T-helper 17 cell (primary cell): ENCODE measurements around the gene COL20A1. TPM values are rescaled to one million over a fixed set of nuclear protein-coding genes. Genes with fewer than 3 reads are reported as not detected.
"Not testable (repeated sequence)": the region's sequence is repeated elsewhere in the genome, so short reads cannot be mapped to it uniquely, and the experiment has no call there.

Experiments used
- ATAC-seq: fragments of 150-1000 bp; cut with Tn5 transposase; 2 replicates; pipeline ENCODE4 v1.10.0; 2021; ENCODE audit warnings: mild to moderate bottlenecking, moderate library complexity
- DNase-seq, 3 donors: peaks; one replicate each; pipeline versions ENCODE4 v3.0.0 to v3.0.0-alpha.2; 2020 to 2021
- H3K9me3 ChIP-seq: one replicate; pipeline ENCODE4 v1.7.0; 2013; ENCODE audit warnings: low read length, mild to moderate bottlenecking; ENCODE audit not compliant: control insufficient read depth, poor library complexity, severe bottlenecking
- H3K27ac Mint-ChIP-seq: one replicate; pipeline ENCODE4 v1.8.0; 2022; ENCODE audit warnings: mild to moderate bottlenecking, moderate library complexity, mixed read lengths
- H3K27me3 Mint-ChIP-seq: one replicate; pipeline ENCODE4 v1.8.0; 2022; ENCODE audit warnings: mixed read lengths
- H3K36me3 Mint-ChIP-seq: one replicate; pipeline ENCODE4 v1.8.0; 2022; ENCODE audit warnings: low read depth, mixed read lengths
- H3K4me1 Mint-ChIP-seq: one replicate; pipeline ENCODE4 v1.8.0; 2022; ENCODE audit warnings: mild to moderate bottlenecking, mixed read lengths
- H3K4me3 Mint-ChIP-seq: one replicate; pipeline ENCODE4 v1.8.0; 2022; ENCODE audit warnings: mild to moderate bottlenecking, moderate library complexity, mixed read lengths
- total RNA-seq, 4 donors: library from RNA in 2 of 4; stranded (reverse) in 2 of 4; gene quantifications; one replicate each; pipeline ENCODE4 v1.2.3 and lab custom pipeline; 2022 to 2026

Gene COL20A1
- total RNA-seq, 2 donors from 2014 or later, result 0.10 TPM; not detected in 1

- DNase-seq, H3K9me3 ChIP-seq, H3K27ac Mint-ChIP-seq, H3K36me3 Mint-ChIP-seq, ATAC-seq, H3K4me3 Mint-ChIP-seq, H3K4me1 Mint-ChIP-seq: not testable (repeated sequence)
- H3K27me3 Mint-ChIP-seq, result peaks cover 10% of the 10 kb centered on the region
Measured at GRCh38 chr20:63305933-63306672, 13.1 kb downstream of the COL20A1 start.

- H3K27ac Mint-ChIP-seq, result no peak overlapping the region
- no peak for ATAC-seq
- DNase-seq, result no peak
Measured at GRCh38 chr20:63306673-63307537, 13.9 kb downstream of the COL20A1 start.

DNA sequence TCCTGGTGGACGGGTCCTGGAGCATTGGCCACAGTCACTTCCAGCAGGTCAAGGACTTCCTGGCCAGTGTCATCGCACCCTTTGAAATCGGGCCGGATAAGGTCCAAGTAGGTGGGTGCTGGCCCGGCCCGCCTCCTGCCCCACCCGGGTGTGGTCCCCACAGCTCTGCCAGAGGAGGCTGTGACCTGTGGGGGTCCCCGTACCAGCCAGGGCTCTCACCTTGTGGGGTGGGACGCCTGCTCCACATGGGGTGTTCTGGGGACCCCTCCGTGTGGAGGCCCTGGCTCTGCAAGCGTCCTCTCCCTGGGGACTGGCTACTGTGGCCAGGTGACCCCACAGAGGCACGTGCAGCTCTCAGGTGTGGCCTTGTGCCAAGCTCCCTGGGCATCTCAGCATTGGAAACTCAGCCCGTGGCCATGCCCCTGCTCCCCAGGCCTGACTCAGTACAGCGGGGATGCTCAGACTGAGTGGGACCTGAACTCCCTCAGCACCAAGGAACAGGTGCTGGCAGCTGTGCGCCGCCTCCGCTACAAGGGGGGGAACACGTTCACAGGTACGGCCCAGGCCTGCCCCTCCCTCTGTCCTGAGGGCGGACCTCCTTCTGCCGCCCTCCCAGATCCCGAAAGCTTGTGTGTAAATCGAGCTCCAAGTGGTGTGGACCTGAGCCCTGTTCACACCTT lies 14.7 kb downstream of the COL20A1 start:
- Mint-ChIP-seq H3K36me3 (no peaks in the 10 kb centered on the region), H3K27ac (no peak overlapping the region), H3K4me3 (no peak overlapping the region), H3K27me3 (peaks cover 8% of the 10 kb centered on the region), H3K4me1 (no peaks in the 10 kb centered on the region)
- DNase-seq (no peak), ATAC-seq (no peak)
- no peaks in the 10 kb centered on the region for H3K9me3 ChIP-seq

More at GRCh38 chr20:63306673-63307537, 13.9 kb downstream of the COL20A1 start:
- H3K4me3 Mint-ChIP-seq, result no peak overlapping the region
- H3K9me3 ChIP-seq, result peaks cover 2% of the 10 kb centered on the region
- H3K27me3 Mint-ChIP-seq, result peaks cover 10% of the 10 kb centered on the region
- H3K4me1 Mint-ChIP-seq, result no peaks in the 10 kb centered on the region
- H3K36me3 Mint-ChIP-seq, result no peaks in the 10 kb centered on the region

GRCh38 chr20:63308218-63308911 lies 15.4 kb downstream of the COL20A1 start:
- H3K4me1 Mint-ChIP-seq, result no peaks in the 10 kb centered on the region
- no peak for DNase-seq
- H3K27me3 Mint-ChIP-seq, result peaks cover 4% of the 10 kb centered on the region
- H3K9me3 ChIP-seq, result no peaks in the 10 kb centered on the region
- no peak overlapping the region for H3K27ac Mint-ChIP-seq
- no peak for ATAC-seq
- H3K4me3 Mint-ChIP-seq, result no peak overlapping the region
- no peaks in the 10 kb centered on the region for H3K36me3 Mint-ChIP-seq

DNA sequence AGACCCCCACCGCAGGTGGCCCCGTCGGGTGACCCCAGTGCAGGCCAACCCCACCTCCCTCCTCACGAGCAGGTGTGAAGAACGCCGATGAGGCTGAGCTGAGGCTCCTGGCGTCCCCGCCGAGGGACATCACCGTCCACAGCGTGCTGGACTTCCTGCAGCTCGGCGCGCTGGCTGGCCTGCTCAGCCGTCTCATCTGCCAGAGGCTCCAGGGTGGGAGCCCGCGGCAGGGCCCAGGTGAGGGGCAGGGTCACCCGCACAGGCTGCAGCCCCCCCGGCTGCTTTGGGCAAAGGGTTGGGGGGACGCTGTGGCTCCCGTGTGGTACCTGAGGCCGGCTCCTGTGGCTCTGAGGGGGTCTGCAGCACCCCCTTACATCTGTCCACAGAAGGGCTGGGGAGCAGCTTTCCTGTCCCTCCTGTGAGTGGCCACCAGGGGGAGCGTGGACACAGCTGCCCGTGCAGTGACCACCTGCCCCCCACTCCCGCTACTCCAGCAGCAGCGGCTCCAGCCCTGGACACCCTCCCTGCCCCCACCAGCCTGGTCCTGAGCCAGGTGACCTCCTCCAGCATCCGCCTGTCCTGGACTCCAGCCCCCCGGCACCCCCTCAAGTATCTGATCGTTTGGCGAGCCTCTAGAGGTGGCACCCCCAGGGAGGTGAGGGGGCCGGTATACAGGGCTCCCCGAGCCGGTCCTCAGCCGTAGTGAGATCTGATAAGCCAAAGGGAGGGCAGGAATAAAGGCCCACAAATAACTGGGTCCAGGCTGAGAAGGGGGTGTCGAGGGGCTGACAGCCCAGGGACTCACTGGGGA lies 16.5 kb downstream of the COL20A1 start:
- ATAC-seq, result peak; percentile 30
- peaks cover 4% of the 10 kb centered on the region for H3K27me3 Mint-ChIP-seq
- no peaks in the 10 kb centered on the region for H3K36me3 Mint-ChIP-seq
- no peaks in the 10 kb centered on the region for H3K9me3 ChIP-seq
- DNase-seq, result no peak
- no peaks in the 10 kb centered on the region for H3K4me1 Mint-ChIP-seq
- no peak overlapping the region for H3K4me3 Mint-ChIP-seq
- H3K27ac Mint-ChIP-seq, result no peak overlapping the region

- H3K27me3 Mint-ChIP-seq, result peaks cover 6% of the 10 kb centered on the region
Measured at GRCh38 chr20:63310265-63310991, 17.4 kb downstream of the COL20A1 start.

DNA sequence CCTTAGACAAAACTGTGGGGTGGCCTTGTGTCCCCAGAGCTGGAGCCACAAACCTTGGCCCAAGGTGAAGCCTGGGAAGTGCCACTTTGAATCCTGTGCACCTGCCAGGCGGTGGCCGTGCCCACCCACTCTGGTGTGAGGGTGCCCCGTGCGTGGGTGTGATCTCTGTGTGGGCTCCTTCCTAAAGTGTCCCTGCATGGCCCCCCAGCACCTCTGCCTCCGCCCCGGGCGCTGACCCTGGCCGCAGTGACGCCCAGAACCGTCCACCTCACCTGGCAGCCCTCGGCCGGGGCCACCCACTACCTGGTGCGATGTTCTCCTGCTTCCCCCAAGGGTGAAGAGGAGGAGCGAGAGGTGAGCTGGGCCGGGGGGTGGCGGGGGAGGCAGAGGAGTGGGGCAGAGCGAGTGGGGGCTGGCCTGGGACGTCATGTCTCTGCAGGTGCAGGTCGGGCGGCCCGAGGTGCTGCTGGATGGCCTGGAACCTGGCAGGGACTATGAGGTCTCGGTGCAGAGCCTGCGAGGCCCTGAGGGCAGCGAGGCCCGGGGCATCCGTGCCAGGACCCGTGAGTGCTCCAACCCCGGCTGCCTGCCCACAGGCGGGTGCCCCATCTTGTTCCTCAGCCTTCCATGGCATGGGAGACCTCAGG lies 18.3 kb downstream of the COL20A1 start:
- Mint-ChIP-seq H3K27me3 (peaks cover 10% of the 10 kb centered on the region), H3K36me3 (no peaks in the 10 kb centered on the region), H3K27ac (no peak overlapping the region), H3K4me1 (no peaks in the 10 kb centered on the region), H3K4me3 (no peak overlapping the region)
- no peaks in the 10 kb centered on the region for H3K9me3 ChIP-seq
- no peak for DNase-seq
- ATAC-seq, result no peak

More at GRCh38 chr20:63310265-63310991, 17.4 kb downstream of the COL20A1 start:
- DNase-seq, result no peak
- no peaks in the 10 kb centered on the region for H3K9me3 ChIP-seq
- no peaks in the 10 kb centered on the region for H3K4me1 Mint-ChIP-seq
- H3K36me3 Mint-ChIP-seq, result no peaks in the 10 kb centered on the region
- no peak overlapping the region for H3K27ac Mint-ChIP-seq
- ATAC-seq, result no peak
- H3K4me3 Mint-ChIP-seq, result peak overlapping the region; percentile 36

DNA sequence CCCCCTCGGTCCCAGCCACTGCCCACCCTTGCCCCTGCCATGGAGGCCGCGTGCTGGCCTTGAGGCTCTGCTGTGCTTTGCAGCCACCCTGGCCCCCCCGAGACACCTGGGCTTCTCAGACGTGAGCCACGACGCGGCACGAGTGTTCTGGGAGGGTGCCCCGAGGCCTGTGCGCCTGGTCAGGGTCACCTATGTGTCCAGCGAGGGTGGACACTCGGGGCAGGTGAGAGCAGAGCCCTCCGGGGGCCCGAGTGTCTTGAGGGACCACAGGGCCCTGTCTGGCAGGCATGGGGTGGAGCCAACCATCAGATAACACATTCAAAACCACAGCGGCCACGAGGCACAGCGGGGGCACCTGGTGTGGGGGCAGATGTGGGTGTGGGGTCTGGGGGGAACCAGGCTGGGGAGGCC lies 18.9 kb downstream of the COL20A1 start:
- DNase-seq (no peak), ATAC-seq (no peak)
- H3K36me3 Mint-ChIP-seq, result no peaks in the 10 kb centered on the region
- H3K4me3 Mint-ChIP-seq, result no peak overlapping the region
- peaks cover 10% of the 10 kb centered on the region for H3K27me3 Mint-ChIP-seq
- H3K4me1 Mint-ChIP-seq, result no peaks in the 10 kb centered on the region
- H3K27ac Mint-ChIP-seq, result no peak overlapping the region
- no peaks in the 10 kb centered on the region for H3K9me3 ChIP-seq

DNA sequence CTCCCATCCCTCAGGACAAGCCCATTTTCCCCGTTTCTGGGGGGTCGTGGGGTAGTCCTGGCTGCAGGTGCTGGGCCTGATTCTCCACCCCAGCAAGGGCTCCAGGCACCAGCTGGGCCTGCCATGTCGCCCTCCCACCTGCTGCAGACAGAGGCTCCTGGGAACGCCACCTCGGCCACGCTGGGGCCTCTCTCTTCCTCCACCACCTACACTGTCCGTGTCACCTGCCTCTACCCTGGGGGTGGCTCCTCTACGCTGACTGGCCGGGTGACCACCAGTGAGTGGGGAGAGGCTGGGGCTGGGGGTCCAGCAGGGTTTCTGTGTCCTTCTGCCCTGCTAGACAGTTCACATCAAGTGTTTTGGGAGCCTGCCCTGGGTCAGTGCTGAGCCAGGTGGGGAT lies 19.3 kb downstream of the COL20A1 start:
- Mint-ChIP-seq H3K4me3 (no peak overlapping the region), H3K36me3 (no peaks in the 10 kb centered on the region), H3K27ac (no peak overlapping the region), H3K27me3 (peaks cover 10% of the 10 kb centered on the region), H3K4me1 (no peaks in the 10 kb centered on the region)
- DNase-seq (no peak), ATAC-seq (no peak)
- no peaks in the 10 kb centered on the region for H3K9me3 ChIP-seq

GRCh38 chr20:63312690-63313348 lies 19.8 kb downstream of the COL20A1 start:
- Mint-ChIP-seq H3K27me3 (peaks cover 10% of the 10 kb centered on the region), H3K4me3 (no peak overlapping the region), H3K27ac (no peak overlapping the region), H3K36me3 (no peaks in the 10 kb centered on the region), H3K4me1 (no peaks in the 10 kb centered on the region)
- DNase-seq (no peak), ATAC-seq (no peak)
- H3K9me3 ChIP-seq, result no peaks in the 10 kb centered on the region

DNA sequence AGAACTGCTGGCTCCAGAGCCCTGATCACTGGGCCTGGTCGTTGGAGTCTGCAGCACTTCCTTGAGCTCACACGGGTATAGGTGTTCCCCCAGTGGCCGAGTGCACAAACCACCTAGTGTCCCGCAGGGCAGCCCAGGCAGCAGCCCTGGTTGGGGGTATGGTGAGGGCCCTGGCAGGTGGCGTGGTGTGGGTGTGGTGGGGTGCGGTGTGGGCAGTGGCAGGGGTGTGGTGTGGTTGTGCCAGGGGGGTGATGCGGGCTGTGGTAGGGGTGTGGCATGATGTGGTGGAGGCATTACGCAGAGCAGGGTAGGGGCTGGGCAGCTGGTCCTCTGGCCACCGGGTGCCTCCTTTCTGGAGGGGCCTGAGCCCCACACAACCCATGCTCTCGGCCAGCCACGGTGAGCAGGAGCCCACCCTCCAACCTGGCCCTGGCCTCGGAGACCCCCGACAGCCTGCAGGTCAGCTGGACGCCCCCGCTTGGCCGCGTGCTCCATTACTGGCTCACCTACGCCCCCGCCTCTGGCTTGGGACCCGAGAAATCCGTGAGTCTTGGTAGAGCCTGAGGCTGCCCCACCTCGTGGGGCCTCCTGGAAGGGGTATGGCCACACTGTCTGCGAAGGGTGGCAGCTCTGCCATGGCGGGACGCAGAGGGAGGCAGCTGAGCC lies 20.5 kb downstream of the COL20A1 start:
- H3K27me3 Mint-ChIP-seq, result peaks cover 10% of the 10 kb centered on the region
- no peaks in the 10 kb centered on the region for H3K4me1 Mint-ChIP-seq
- no peak for DNase-seq
- no peak overlapping the region for H3K27ac Mint-ChIP-seq
- no peak overlapping the region for H3K4me3 Mint-ChIP-seq
- no peaks in the 10 kb centered on the region for H3K9me3 ChIP-seq
- ATAC-seq, result no peak
- H3K36me3 Mint-ChIP-seq, result no peaks in the 10 kb centered on the region
